Activated CD8-positive, alpha-beta memory T cell treated with anti-CD3 and anti-CD28 coated beads, Interleukin-2, amount 10 ng/mL, durations not matched to agents 7 days and 5 days (primary cell): Measurements from ENCODE around the gene DNAAF3. TPM values are rescaled to one million over a fixed set of nuclear protein-coding genes. Genes with fewer than 3 reads are reported as not detected.

Source experiments
- ATAC-seq: fragments of 150-1000 bp; cut with Tn5 transposase; one replicate; pipeline ENCODE4 v1.10.0; 2021; ENCODE audit warnings: moderate library complexity
- CTCF ChIA-PET: fragments of 350-600 bp; sonication (Branson Sonifier 250); formaldehyde crosslinking; loops from one replicate; lab custom pipeline; 2021; ENCODE audit warnings: antibody characterized with exemption; lab: Charles Lee
- DNase-seq: peaks from one replicate; pipeline ENCODE4 v3.0.0-alpha.2; 2020
- H3K27ac Mint-ChIP-seq: one replicate; pipeline ENCODE4 v1.8.0; 2021; ENCODE audit warnings: mild to moderate bottlenecking, mixed read lengths
- H3K27me3 Mint-ChIP-seq: one replicate; pipeline ENCODE4 v1.8.0; 2021; ENCODE audit warnings: mixed read lengths
- H3K36me3 Mint-ChIP-seq: one replicate; pipeline ENCODE4 v1.8.0; 2021; ENCODE audit warnings: mild to moderate bottlenecking, mixed read lengths
- H3K4me1 Mint-ChIP-seq: one replicate; pipeline ENCODE4 v1.8.0; 2021; ENCODE audit warnings: mixed read lengths
- H3K4me3 Mint-ChIP-seq: one replicate; pipeline ENCODE4 v1.8.0; 2021; ENCODE audit warnings: mild to moderate bottlenecking, moderate library complexity, mixed read lengths
- H3K9me3 Mint-ChIP-seq: one replicate; pipeline ENCODE4 v1.8.0; 2022; ENCODE audit warnings: low read depth, mixed read lengths
- total RNA-seq, 2 experiments: library from RNA; stranded (reverse); gene quantifications; one replicate each; pipeline ENCODE4 v1.2.3, GENCODE V29; 2021

Gene DNAAF3
- total RNA-seq, 2 experiments from 2014 or later, result 0.35 TPM; not detected in 1

DNA sequence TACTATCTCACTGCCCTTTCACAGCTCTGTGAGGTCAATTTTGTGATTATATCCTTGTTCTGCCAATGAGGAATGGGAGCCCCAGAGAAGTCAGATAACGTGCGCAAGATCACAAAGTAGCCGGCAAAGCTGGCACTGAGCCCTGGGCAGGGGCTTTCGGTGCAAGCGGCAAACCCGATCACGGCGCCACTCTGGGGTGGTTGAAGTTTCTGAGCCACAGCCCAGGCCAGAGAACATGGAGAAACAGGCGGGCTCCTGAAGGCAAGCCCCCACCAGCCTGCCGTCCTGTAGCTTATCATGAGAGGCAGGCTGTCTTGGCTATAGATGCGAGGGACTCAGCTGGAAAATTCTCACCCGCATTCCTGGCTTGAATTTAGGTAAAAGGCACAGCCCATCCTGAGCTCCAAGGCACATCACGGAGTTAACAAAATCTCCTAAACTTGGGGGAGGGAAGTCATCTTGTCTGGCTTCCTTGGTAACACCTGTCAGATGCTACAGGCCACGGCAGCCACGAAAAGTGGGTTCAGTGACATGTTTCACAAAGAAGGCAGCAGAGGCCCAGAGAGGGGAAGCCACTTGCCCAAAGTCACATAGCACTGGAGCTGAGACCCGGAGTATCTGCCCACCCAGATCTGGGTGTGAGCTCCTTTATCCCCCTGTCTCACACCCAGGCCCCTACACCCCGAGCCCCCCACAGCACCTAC is 29.9 kb downstream of the DNAAF3 start:
- Mint-ChIP-seq H3K9me3 (no peaks in the 10 kb centered on the region), H3K27me3 (peaks cover 31% of the 10 kb centered on the region), H3K4me1 (peaks cover 3% of the 10 kb centered on the region), H3K4me3 (no peak overlapping the region), H3K36me3 (no peaks in the 10 kb centered on the region), H3K27ac (no peak overlapping the region)
- ATAC-seq (no peak), DNase-seq (no peak)
- CTCF ChIA-PET, result interaction anchor here (0.5 to 1.8 kb wide), 6 partner anchors 24 to 367 kb away, joined by 3 to 7 read pairs (median 5); no protein-coding TSS in a partner anchor

DNA sequence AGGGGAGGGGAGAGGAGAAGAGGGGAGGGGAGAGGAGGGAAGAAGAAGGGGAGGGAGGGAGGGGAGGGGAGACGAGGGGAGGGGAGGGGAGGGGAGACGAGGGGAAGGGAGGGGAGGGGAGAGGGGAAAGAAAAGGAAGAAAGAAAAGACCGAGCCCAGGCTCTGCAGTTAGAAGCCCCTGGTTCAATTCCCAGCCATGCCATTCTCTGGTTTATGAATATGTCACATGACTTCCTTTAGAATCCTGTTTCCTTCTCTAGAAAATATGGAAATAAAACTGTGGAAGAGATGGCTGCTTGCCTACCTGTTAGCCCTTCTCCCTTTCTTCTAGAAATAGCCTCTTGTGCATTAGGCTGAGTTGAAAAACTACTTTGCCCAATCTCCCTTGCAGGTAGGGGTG is 31.7 kb downstream of the DNAAF3 start:
- Mint-ChIP-seq H3K27me3 (peaks cover 32% of the 10 kb centered on the region), H3K4me1 (no peaks in the 10 kb centered on the region), H3K9me3 (no peaks in the 10 kb centered on the region), H3K27ac (no peak overlapping the region), H3K4me3 (no peak overlapping the region), H3K36me3 (no peaks in the 10 kb centered on the region)
- ATAC-seq (no peak), DNase-seq (no peak)
- CTCF ChIA-PET, result interaction anchor here (1.0 kb wide), 1 partner anchor 253 kb away, joined by 4 read pairs; no protein-coding TSS in a partner anchor

DNA sequence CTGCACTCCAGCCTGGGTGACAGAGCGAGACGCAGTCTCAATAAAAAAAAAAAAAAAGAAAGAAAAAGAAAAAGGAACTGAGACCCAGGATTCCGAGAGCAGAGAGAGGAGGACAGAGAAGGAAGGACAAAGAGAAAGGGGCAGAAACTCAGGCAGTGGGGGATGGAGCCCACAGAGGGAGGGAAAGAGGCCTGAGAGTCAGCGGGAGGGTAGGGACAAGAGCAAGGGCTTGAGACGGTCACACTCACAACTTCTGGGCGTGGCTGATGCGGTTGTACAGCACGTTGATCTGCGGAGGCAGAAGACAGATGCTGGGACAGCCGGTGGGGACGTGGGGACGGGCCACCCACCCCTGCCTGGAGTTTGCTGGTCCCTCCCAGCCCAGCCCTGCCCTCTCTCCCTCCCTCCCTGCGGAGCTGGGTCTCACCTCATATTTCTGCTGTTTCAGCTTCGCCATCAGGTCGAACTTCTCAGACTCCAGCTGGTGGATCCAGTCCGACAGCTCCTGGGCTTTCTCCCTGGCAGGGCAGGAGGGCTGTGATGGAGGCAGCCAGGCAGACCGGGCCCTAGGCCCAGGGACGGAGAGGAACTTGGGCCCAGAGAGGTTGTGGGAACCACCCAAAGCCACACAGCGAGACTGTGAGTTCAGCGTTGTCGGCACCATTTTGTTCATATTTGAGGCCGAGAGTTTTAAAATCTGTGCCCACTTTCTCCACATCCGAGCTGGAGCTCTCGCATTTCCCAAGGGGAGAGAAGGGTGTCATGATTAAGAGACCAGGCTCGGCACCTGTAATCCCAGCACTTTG is 32.6 kb downstream of the DNAAF3 start:
- no peak for ATAC-seq
- peaks cover 36% of the 10 kb centered on the region for H3K27me3 Mint-ChIP-seq
- H3K4me1 Mint-ChIP-seq, result no peaks in the 10 kb centered on the region
- H3K27ac Mint-ChIP-seq, result no peak overlapping the region
- H3K4me3 Mint-ChIP-seq, result no peak overlapping the region
- no peaks in the 10 kb centered on the region for H3K36me3 Mint-ChIP-seq
- H3K9me3 Mint-ChIP-seq, result no peaks in the 10 kb centered on the region
- CTCF ChIA-PET, result interaction anchor here (1.0 to 1.9 kb wide), 4 partner anchors 27 to 252 kb away, joined by 4 to 13 read pairs (median 12); no protein-coding TSS in a partner anchor
- no peak for DNase-seq

DNA sequence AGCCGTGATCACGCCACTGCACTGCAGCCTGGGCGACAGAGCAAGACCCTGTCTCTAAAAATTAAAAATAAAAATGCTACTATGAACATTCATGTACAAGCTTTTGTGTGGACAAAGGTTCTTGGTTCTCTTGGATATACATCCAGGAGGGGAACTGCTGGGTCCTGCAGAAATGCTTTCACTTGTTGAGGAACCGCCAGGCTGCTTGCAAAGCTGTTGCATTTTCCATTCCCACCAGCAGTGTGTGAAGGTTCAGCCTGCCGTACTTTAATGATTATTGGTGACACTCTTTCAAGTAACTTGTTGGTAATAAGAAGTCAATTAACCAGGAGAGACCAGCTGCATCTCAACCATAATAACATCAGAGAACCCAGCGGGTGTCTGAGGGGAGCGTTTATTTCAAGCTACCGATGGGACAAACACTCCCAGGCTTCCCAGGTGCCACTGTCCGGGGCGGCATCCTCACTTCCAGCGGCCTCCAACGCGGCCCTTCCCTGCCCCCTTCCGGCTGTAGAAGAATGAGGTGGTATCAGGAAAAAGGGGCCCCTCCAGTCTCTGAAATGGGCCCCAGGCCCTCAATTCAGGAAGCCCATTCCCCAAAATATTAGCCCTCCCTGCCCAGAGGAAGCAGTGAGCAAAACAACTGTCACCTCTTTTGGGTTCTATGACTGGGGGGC is 33.8 kb downstream of the DNAAF3 start:
- Mint-ChIP-seq H3K9me3 (no peaks in the 10 kb centered on the region), H3K4me1 (no peaks in the 10 kb centered on the region), H3K27me3 (peaks cover 37% of the 10 kb centered on the region), H3K4me3 (no peak overlapping the region), H3K27ac (no peak overlapping the region), H3K36me3 (no peaks in the 10 kb centered on the region)
- DNase-seq, result no peak
- peak; percentile 30 for ATAC-seq
- CTCF ChIA-PET, result interaction anchor here (1.5 to 1.9 kb wide), 4 partner anchors 8 to 251 kb away, joined by 6 to 13 read pairs (median 12); no protein-coding TSS in a partner anchor

DNA sequence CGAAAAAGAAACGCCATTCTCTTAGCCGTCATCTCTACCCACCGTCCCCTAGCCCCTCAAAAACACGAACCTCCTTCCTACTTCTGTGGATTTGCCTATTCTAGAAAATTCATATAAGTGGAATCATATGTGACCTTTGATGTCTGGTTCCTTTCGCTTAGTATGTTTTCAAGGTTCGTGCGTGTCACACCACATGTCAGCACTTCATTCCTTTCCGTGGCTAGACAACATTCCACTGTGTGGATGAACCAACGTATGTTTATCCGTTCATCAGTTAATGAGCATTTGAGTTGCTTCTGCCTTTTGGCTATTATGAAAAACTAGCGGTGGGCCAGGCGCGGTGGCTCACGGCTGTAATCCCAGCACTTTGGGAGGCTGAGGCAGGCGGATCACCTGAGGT is 35.0 kb downstream of the DNAAF3 start:
- no peak for ATAC-seq
- no peak for DNase-seq
- no peaks in the 10 kb centered on the region for H3K9me3 Mint-ChIP-seq
- H3K27me3 Mint-ChIP-seq, result peaks cover 48% of the 10 kb centered on the region
- no peak overlapping the region for H3K4me3 Mint-ChIP-seq
- no peaks in the 10 kb centered on the region for H3K36me3 Mint-ChIP-seq
- H3K4me1 Mint-ChIP-seq, result no peaks in the 10 kb centered on the region
- CTCF ChIA-PET, result interaction anchor here (1.9 kb wide), 1 partner anchor 42 kb away, joined by 12 read pairs; no protein-coding TSS in a partner anchor
- no peak overlapping the region for H3K27ac Mint-ChIP-seq

DNA sequence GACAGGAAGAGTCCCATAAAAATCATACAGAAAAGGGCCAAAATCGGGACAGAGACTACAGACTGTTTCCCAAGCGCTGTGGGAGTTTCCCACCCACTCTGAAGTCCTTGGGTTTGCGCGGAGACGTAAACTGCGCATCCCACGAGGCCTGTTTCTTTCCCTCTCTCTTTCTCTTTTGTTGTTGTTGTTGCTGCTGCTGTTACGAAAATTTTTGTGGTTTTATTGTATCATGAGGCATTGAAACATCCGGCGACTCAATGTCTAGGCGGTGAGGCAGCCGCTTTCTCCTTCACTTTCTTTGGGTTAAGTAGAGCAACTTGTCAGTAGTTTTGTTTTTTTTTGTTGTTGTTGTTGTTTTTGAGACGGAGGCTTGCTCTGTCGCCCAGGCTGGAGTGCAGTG is 47.4 kb downstream of the DNAAF3 start:
- CTCF ChIA-PET, result interaction anchor here (0.9 to 1.7 kb wide), 4 partner anchors 40 to 385 kb away, joined by 3 read pairs; no protein-coding TSS in a partner anchor
- Mint-ChIP-seq H3K4me3 (peak overlapping the region; percentile 35), H3K27me3 (peaks cover 17% of the 10 kb centered on the region), H3K27ac (no peak overlapping the region), H3K36me3 (peaks cover 4% of the 10 kb centered on the region), H3K9me3 (no peaks in the 10 kb centered on the region), H3K4me1 (peaks cover 36% of the 10 kb centered on the region)
- ATAC-seq, result no peak
- DNase-seq, result peak; percentile 44

DNA sequence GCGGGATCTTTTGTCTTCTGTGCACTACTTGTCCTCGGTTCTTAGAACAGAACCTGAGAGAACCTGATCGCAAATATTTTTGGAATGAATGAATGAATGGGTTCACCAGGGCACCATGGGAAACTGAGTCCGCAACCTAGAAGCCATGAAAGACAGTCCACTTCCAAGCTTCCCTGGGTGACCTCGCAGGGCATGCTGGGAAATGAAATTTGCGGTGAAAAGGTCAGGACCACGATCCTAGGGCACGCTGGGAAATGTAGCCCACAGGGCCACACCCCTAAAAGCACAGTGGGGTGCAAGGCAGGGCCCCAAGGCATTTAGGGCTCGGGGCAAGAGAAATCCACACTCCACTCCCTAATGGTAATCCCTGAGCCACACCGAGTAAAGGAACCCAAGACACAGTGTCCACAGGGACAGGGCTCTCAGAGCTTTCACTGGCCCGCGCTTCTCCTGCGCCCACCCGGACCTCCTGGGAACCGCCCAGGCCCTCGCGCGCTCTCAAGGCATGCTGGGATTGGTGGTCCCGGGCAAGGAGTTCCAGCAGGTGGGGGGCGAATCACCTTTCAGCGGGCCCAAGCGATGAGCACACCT is 47.9 kb downstream of the DNAAF3 start:
- H3K4me3 Mint-ChIP-seq, result peak overlapping the region; percentile 97
- CTCF ChIA-PET, result interaction anchor here (0.7 to 3.7 kb wide), 8 partner anchors 23 to 385 kb away, joined by 3 to 17 read pairs (median 3); no protein-coding TSS in a partner anchor
- peaks cover 11% of the 10 kb centered on the region for H3K27me3 Mint-ChIP-seq
- ATAC-seq, result no peak
- peak; percentile 67 for DNase-seq
- peaks cover 4% of the 10 kb centered on the region for H3K36me3 Mint-ChIP-seq
- peaks cover 36% of the 10 kb centered on the region for H3K4me1 Mint-ChIP-seq
- H3K27ac Mint-ChIP-seq, result peak overlapping the region; percentile 96
- no peaks in the 10 kb centered on the region for H3K9me3 Mint-ChIP-seq

DNA sequence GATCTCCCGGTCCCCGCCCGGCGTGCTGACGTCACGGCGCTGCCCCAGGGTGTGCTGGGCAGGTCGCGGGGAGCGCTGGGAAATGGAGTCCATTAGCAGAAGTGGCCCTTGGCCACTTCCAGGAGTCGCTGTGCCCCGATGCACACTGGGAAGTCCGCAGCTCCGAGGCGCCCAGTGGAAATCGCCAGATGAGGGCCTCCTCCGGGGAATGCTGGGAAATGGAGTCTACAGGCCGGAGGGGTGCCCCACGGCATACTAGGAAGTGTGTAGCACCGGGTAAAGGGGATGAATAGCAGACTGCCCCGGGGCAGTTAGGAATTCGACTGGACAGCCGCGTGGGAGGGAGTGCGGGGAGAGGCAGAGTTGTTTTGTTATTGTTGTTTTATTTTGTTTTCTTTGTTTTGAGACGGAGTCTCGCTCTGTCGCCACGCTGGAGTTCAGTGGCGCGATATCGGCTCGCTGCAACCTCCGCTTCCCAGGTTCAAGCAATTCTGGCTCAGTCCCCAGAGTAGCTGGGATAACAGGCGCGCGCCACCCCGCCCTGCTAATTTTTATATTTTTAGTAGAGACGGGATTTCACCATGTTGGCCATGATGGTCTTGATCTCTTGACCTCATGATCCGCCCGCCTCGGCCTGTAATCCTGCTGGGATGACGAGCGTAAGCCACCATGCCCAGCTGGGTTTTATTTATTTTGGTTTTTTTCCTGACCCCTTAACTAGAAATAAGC is 48.6 kb downstream of the DNAAF3 start:
- CTCF ChIA-PET, result interaction anchor here (0.6 to 3.7 kb wide), 11 partner anchors 10 to 386 kb away, joined by 3 to 17 read pairs (median 3); no protein-coding TSS in a partner anchor
- ATAC-seq, result peak; percentile 95
- DNase-seq, result peak; percentile 99
- Mint-ChIP-seq H3K27ac (peak overlapping the region; percentile 96), H3K4me3 (peak overlapping the region; percentile 97), H3K9me3 (no peaks in the 10 kb centered on the region), H3K4me1 (peaks cover 36% of the 10 kb centered on the region), H3K27me3 (peaks cover 5% of the 10 kb centered on the region), H3K36me3 (peaks cover 4% of the 10 kb centered on the region)

DNA sequence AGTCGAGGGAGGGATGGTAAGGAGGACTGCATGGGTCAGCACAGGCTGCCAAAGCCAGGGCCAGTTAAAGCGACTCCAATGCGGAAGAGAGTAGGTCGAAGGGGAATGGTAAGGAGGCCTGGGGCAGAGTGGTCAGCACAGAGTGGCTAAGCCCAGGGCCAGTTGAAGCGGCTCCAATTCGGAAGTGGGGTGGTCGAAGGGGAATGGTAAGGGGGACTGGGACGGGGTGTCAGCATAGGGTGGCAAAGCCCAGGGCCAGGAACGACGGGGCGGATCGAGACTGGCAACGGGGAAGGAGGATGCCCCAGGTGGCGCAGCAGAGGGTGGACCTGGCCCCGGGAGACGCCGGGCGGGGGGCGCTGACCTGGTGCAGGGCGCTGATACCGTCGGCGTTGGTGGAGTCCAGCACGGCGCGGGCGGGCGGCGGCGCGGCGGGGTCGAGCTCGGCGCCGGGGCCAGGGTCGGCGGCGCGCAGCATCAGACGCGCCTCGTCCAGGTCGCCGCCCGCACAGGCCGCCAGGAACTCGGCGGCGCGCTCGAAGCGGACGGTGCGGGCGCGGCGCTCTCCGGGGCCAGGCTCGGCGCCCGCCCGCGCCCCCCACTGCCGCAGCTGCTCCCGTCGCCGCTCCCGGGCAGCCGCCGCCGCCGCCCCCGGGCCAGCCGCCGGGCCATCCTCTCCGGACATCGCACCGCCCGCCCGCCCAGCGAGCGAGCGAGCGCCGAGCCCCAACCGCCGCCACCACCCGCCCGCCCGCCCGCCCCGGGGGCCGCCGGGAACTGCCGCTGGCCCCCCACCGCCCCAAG is 49.4 kb downstream of the DNAAF3 start, which contains the start of gene PPP1R12C:
Gene PPP1R12C, minus strand, starts transcription at position 779 of the 804 bp plus-strand sequence. Its CDS starts 94 bp downstream, at position 685.
- Mint-ChIP-seq H3K9me3 (no peaks in the 10 kb centered on the region), H3K27ac (peak within 1 kb of the TSS; percentile 96), H3K36me3 (peaks cover 4% of the 10 kb centered on the region), H3K27me3 (peaks cover 2% of the 10 kb centered on the region), H3K4me3 (peak within 1 kb of the TSS; percentile 97), H3K4me1 (peaks cover 36% of the 10 kb centered on the region)
- CTCF ChIA-PET, result interaction anchor here (0.6 to 3.7 kb wide), 10 partner anchors 9 to 599 kb away, joined by 3 to 17 read pairs (median 3); no protein-coding TSS in a partner anchor
- DNase-seq (peak; percentile 56), ATAC-seq (peak; percentile 17)

DNA sequence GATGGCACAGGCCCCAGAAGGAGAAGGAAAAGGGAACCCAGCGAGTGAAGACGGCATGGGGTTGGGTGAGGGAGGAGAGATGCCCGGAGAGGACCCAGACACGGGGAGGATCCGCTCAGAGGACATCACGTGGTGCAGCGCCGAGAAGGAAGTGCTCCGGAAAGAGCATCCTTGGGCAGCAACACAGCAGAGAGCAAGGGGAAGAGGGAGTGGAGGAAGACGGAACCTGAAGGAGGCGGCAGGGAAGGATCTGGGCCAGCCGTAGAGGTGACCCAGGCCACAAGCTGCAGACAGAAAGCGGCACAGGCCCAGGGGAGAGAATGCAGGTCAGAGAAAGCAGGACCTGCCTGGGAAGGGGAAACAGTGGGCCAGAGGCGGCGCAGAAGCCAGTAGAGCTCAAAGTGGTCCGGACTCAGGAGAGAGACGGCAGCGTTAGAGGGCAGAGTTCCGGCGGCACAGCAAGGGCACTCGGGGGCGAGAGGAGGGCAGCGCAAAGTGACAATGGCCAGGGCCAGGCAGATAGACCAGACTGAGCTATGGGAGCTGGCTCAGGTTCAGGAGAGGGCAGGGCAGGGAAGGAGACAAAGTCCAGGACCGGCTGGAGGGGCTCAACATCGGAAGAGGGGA is 50.1 kb downstream of the DNAAF3 start:
- Mint-ChIP-seq H3K27me3 (no peaks in the 10 kb centered on the region), H3K27ac (peak overlapping the region; percentile 91), H3K4me1 (peaks cover 36% of the 10 kb centered on the region), H3K4me3 (peak overlapping the region; percentile 96), H3K36me3 (peaks cover 4% of the 10 kb centered on the region), H3K9me3 (no peaks in the 10 kb centered on the region)
- CTCF ChIA-PET, result interaction anchor here (0.7 to 3.7 kb wide), 5 partner anchors 8 to 598 kb away, joined by 3 to 17 read pairs (median 3); no protein-coding TSS in a partner anchor
- peak; percentile 77 for DNase-seq
- ATAC-seq, result peak; percentile 41
